ENCODE results near the gene MCOLN3.

Gene MCOLN3

GRCh38 chr1:85030536-85030935, 17.8 kb downstream of the MCOLN3 start:
- no peak overlapping the region for H3K27ac ChIP-seq
- no peak for TF ChIP-seq CTCF (conservative IDR thresholded peaks at IDR 0.05)

- no peak overlapping the region for H3K27ac ChIP-seq
- TF ChIP-seq CTCF (conservative IDR thresholded peaks at IDR 0.05): no peak
These were observed 20.1 kb downstream of the MCOLN3 start for GRCh38 chr1:85028151-85028550.

GRCh38 chr1:85027242-85027983, 20.9 kb downstream of the MCOLN3 start:
- TF ChIP-seq CTCF (conservative IDR thresholded peaks at IDR 0.05): peak; percentile 53
- no peak overlapping the region for H3K27ac ChIP-seq

GRCh38 chr1:85025940-85026339, 22.4 kb downstream of the MCOLN3 start:
- H3K27ac ChIP-seq: no peak overlapping the region
- no peak for TF ChIP-seq CTCF (conservative IDR thresholded peaks at IDR 0.05)

GRCh38 chr1:85024736-85025135, 23.6 kb downstream of the MCOLN3 start:
- TF ChIP-seq CTCF (conservative IDR thresholded peaks at IDR 0.05): no peak
- no peak overlapping the region for H3K27ac ChIP-seq

GRCh38 chr1:85022700-85023099, 25.6 kb downstream of the MCOLN3 start:
- no peak for TF ChIP-seq CTCF (conservative IDR thresholded peaks at IDR 0.05)
- H3K27ac ChIP-seq: no peak overlapping the region

- no peak overlapping the region for H3K27ac ChIP-seq
- no peak for TF ChIP-seq CTCF (conservative IDR thresholded peaks at IDR 0.05)
These were observed 28.3 kb downstream of the MCOLN3 start for GRCh38 chr1:85019994-85020393.

Measured in VCaP (cell line).